CD8-positive, alpha-beta memory T cell (primary cell): ENCODE data around the gene KLRC3. TPM values are rescaled to one million over a fixed set of nuclear protein-coding genes. Genes with fewer than 3 reads are reported as not detected.
"Not testable (repeated sequence)": the region's sequence is repeated elsewhere in the genome, so short reads cannot be mapped to it uniquely, and the experiment has no call there.

Experiments
- CTCF ChIA-PET: fragments of 350-600 bp; sonication (Branson Sonifier 250); formaldehyde crosslinking; loops from one replicate; lab custom pipeline; 2021; ENCODE audit warnings: antibody characterized with exemption; lab: Charles Lee
- POLR2A ChIA-PET: fragments of 350-600 bp; sonication (Branson Sonifier 250); formaldehyde crosslinking; loops from one replicate; lab custom pipeline; 2021; ENCODE audit warnings: antibody characterized with exemption; lab: Charles Lee
- DNase-seq, 5 donors: peaks; one replicate each; pipeline versions ENCODE4 v3.0.0 to v3.0.0-alpha.2; 2020 to 2022; ENCODE audit warnings: mixed read lengths in 1 of 5
- H3K27ac ChIP-seq: one replicate; pipeline ENCODE4 v1.7.0; 2013; ENCODE audit warnings: low read depth, mild to moderate bottlenecking, low read length, moderate library complexity
- H3K27me3 ChIP-seq: 2 replicates; pipeline ENCODE4 v1.7.0; 2013; ENCODE audit warnings: low read length, mild to moderate bottlenecking; ENCODE audit not compliant: insufficient read depth, poor library complexity, severe bottlenecking
- H3K36me3 ChIP-seq: 2 replicates; pipeline ENCODE4 v1.7.0; 2013; ENCODE audit warnings: mild to moderate bottlenecking, low read length, moderate library complexity; ENCODE audit not compliant: insufficient read depth
- H3K4me1 ChIP-seq: 2 replicates; pipeline ENCODE4 v1.7.0; 2013; ENCODE audit warnings: mild to moderate bottlenecking, low read length, moderate library complexity; ENCODE audit not compliant: insufficient read depth
- H3K4me3 ChIP-seq: 2 replicates; pipeline ENCODE4 v1.7.0; 2013; ENCODE audit warnings: mild to moderate bottlenecking, low read length
- H3K9me3 ChIP-seq: 2 replicates; pipeline ENCODE4 v1.7.0; 2013; ENCODE audit warnings: mild to moderate bottlenecking, low read length
- H3K27ac Mint-ChIP-seq, 8 donors: one replicate each; pipeline ENCODE4 v1.8.0; 2020 to 2021; ENCODE audit warnings: mixed read lengths in 8 of 8, mild to moderate bottlenecking in 6 of 8, inconsistent platforms in 3 of 8, moderate library complexity in 3 of 8
- H3K27me3 Mint-ChIP-seq, 2 donors: one replicate each; pipeline ENCODE4 v1.8.0; 2020 to 2021; ENCODE audit warnings: mixed read lengths in 2 of 2, mild to moderate bottlenecking in 1 of 2, moderate library complexity in 1 of 2
- H3K36me3 Mint-ChIP-seq, 3 donors: one replicate each; pipeline ENCODE4 v1.8.0; 2020 to 2021; ENCODE audit warnings: mixed read lengths in 3 of 3, inconsistent platforms in 1 of 3, mild to moderate bottlenecking in 1 of 3
- H3K4me1 Mint-ChIP-seq, 3 donors: one replicate each; pipeline ENCODE4 v1.8.0; 2020 to 2021; ENCODE audit warnings: mixed read lengths in 3 of 3, inconsistent platforms in 1 of 3, mild to moderate bottlenecking in 1 of 3
- H3K4me3 Mint-ChIP-seq, 7 donors: one replicate each; pipeline ENCODE4 v1.8.0; 2020 to 2021; ENCODE audit warnings: mixed read lengths in 7 of 7, mild to moderate bottlenecking in 6 of 7, moderate library complexity in 4 of 7, inconsistent platforms in 2 of 7
- H3K9me3 Mint-ChIP-seq, 5 donors: one replicate each; pipeline ENCODE4 v1.8.0; 2020 to 2022; ENCODE audit warnings: mixed read lengths in 5 of 5, mild to moderate bottlenecking in 3 of 5, moderate library complexity in 2 of 5, inconsistent platforms in 1 of 5
- polyA plus RNA-seq: library from polyadenylated mRNA; unstranded; fragments of 300-500 nt; fragmentation: Illumina TruSeq; gene quantifications from one replicate; pipeline ENCODE4 v1.2.3, GENCODE V29; 2021
- total RNA-seq, 2 experiments: library from RNA; stranded (reverse); gene quantifications; one replicate each; pipeline ENCODE4 v1.2.3, GENCODE V29; 2021

Gene KLRC3
- total and polyA plus RNA-seq, 3 experiments from 2014 or later, result 3.0 to 7.1 (median 3.2) TPM

- ChIA-PET CTCF (interaction anchor here (1.2 kb wide), 1 partner anchor 35 kb away, joined by 4 read pairs; no protein-coding TSS in a partner anchor), POLR2A (interaction anchor here (0.6 kb wide), 1 partner anchor 62 kb away, joined by 4 read pairs; no protein-coding TSS in a partner anchor)
- H3K9me3 ChIP-seq, result no peaks in the 10 kb centered on the region
- no peak overlapping the region for H3K27ac ChIP-seq
- peak overlapping the region; percentile 11 for H3K4me3 ChIP-seq
- peak in 1 of 5 donors; percentile 39 for DNase-seq
- no peaks in the 10 kb centered on the region for H3K27me3 ChIP-seq
- Mint-ChIP-seq H3K27ac (peak overlapping the region; percentile 23 to 87 (median 68)), H3K36me3 (peaks cover 10 to 61% (median 23%) of the 10 kb centered on the region in 3 donors), H3K4me3 (peak overlapping the region; percentile 44 to 87 (median 70)), H3K9me3 (no peaks in the 10 kb centered on the region), H3K4me1 (peaks cover 38 to 66% (median 60%) of the 10 kb centered on the region in 3 donors), H3K27me3 (no peaks in the 10 kb centered on the region)
- peaks cover 6% of the 10 kb centered on the region for H3K4me1 ChIP-seq
- no peaks in the 10 kb centered on the region for H3K36me3 ChIP-seq
Measured at GRCh38 chr12:10400829-10401228, 19.6 kb downstream of the KLRC3 start.

- Mint-ChIP-seq H3K36me3 (peaks cover 4 to 47% (median 7%) of the 10 kb centered on the region in 3 donors), H3K27ac (peak overlapping the region; percentile 68 to 91 (median 84)), H3K27me3 (no peaks in the 10 kb centered on the region), H3K4me3 (peak overlapping the region; percentile 67 to 88 (median 80)), H3K4me1 (peaks cover 64 to 85% (median 81%) of the 10 kb centered on the region in 3 donors), H3K9me3 (no peaks in the 10 kb centered on the region)
- peak overlapping the region; percentile 14 for H3K27ac ChIP-seq
- DNase-seq, result peak in 1 of 5 donors; percentile 52
- H3K9me3 ChIP-seq, result no peaks in the 10 kb centered on the region
- H3K27me3 ChIP-seq, result no peaks in the 10 kb centered on the region
- ChIA-PET CTCF (interaction anchor here (4.4 kb wide), 1 partner anchor 14 kb away, joined by 16 read pairs; no protein-coding TSS in a partner anchor), POLR2A (interaction anchor here (1.0 to 4.3 kb wide), 7 partner anchors 11 to 162 kb away, joined by 3 to 30 read pairs (median 6); no protein-coding TSS in a partner anchor)
- peaks cover 29% of the 10 kb centered on the region for H3K4me1 ChIP-seq
- H3K36me3 ChIP-seq, result no peaks in the 10 kb centered on the region
- H3K4me3 ChIP-seq, result no peak overlapping the region
Measured at GRCh38 chr12:10398168-10398567, 22.2 kb downstream of the KLRC3 start.

GRCh38 chr12:10397296-10397695 lies 23.1 kb downstream of the KLRC3 start:
- peak overlapping the region; percentile 11 for H3K4me3 ChIP-seq
- Mint-ChIP-seq H3K36me3 (peaks cover 4 to 45% (median 4%) of the 10 kb centered on the region in 3 donors), H3K27me3 (no peaks in the 10 kb centered on the region), H3K27ac (peak overlapping the region; percentile 68 to 91 (median 82)), H3K9me3 (no peaks in the 10 kb centered on the region), H3K4me3 (peak overlapping the region; percentile 67 to 88 (median 80)), H3K4me1 (peaks cover 70 to 90% (median 85%) of the 10 kb centered on the region in 3 donors)
- peak overlapping the region; percentile 99 for H3K27ac ChIP-seq
- ChIA-PET CTCF (interaction anchor here (1.2 to 4.4 kb wide), 3 partner anchors 8 to 156 kb away, joined by 3 to 16 read pairs (median 4); no protein-coding TSS in a partner anchor), POLR2A (interaction anchor here (0.5 to 4.3 kb wide), 11 partner anchors 10 to 1761 kb away, joined by 3 to 30 read pairs (median 4); no protein-coding TSS in a partner anchor)
- no peaks in the 10 kb centered on the region for H3K9me3 ChIP-seq
- no peaks in the 10 kb centered on the region for H3K36me3 ChIP-seq
- H3K4me1 ChIP-seq, result peaks cover 38% of the 10 kb centered on the region
- DNase-seq, result peak in 3 of 5 donors; percentile 41 to 62 (median 45)
- H3K27me3 ChIP-seq, result no peaks in the 10 kb centered on the region

GRCh38 chr12:10396176-10396575 lies 24.2 kb downstream of the KLRC3 start:
- H3K36me3 Mint-ChIP-seq, result peaks cover 3 to 34% (median 4%) of the 10 kb centered on the region in 3 donors
- not testable (repeated sequence) for H3K27me3 Mint-ChIP-seq, H3K9me3 Mint-ChIP-seq, H3K36me3 ChIP-seq, H3K9me3 ChIP-seq, H3K4me3 ChIP-seq, DNase-seq, H3K27me3 ChIP-seq
- Histone ChIP-seq H3K4me1 (peaks cover 44% of the 10 kb centered on the region), H3K27ac (peak overlapping the region; percentile 99)
- CTCF ChIA-PET, result interaction anchor here (1.0 to 4.4 kb wide), 6 partner anchors 9 to 168 kb away, joined by 3 to 16 read pairs (median 4); no protein-coding TSS in a partner anchor
- H3K27ac Mint-ChIP-seq, result peak overlapping the region; percentile 97 to 100 (median 98)
- POLR2A ChIA-PET, result interaction anchor here (0.6 to 4.3 kb wide), 9 partner anchors 9 to 163 kb away, joined by 3 to 30 read pairs (median 5); partner anchors contain the start of gene KLRC4
- H3K4me3 Mint-ChIP-seq, result peak overlapping the region; percentile 33 to 87 (median 77)
- H3K4me1 Mint-ChIP-seq, result peaks cover 74 to 88% (median 81%) of the 10 kb centered on the region in 3 donors

GRCh38 chr12:10395390-10395998 lies 24.9 kb downstream of the KLRC3 start:
- peak in 3 of 5 donors; percentile 52 to 84 (median 79) for DNase-seq
- peak overlapping the region; percentile 56 for H3K4me3 ChIP-seq
- H3K27ac Mint-ChIP-seq, result peak overlapping the region; percentile 97 to 100 (median 98)
- peaks cover 44% of the 10 kb centered on the region for H3K4me1 ChIP-seq
- no peaks in the 10 kb centered on the region for H3K27me3 Mint-ChIP-seq
- CTCF ChIA-PET, result interaction anchor here (1.0 to 4.4 kb wide), 6 partner anchors 10 to 169 kb away, joined by 3 to 16 read pairs (median 4); no protein-coding TSS in a partner anchor
- peak overlapping the region; percentile 99 for H3K27ac ChIP-seq
- peak overlapping the region; percentile 75 to 87 (median 77) for H3K4me3 Mint-ChIP-seq
- H3K9me3 ChIP-seq, result no peaks in the 10 kb centered on the region
- peaks cover 70 to 83% (median 77%) of the 10 kb centered on the region in 3 donors for H3K4me1 Mint-ChIP-seq
- H3K36me3 ChIP-seq, result no peaks in the 10 kb centered on the region
- peaks cover 0 to 30% (median 4%) of the 10 kb centered on the region in 3 donors for H3K36me3 Mint-ChIP-seq
- POLR2A ChIA-PET, result interaction anchor here (0.6 to 4.3 kb wide), 9 partner anchors 9 to 164 kb away, joined by 3 to 30 read pairs (median 5); partner anchors contain the start of gene KLRC4
- no peaks in the 10 kb centered on the region for H3K9me3 Mint-ChIP-seq
- H3K27me3 ChIP-seq, result no peaks in the 10 kb centered on the region

- CTCF ChIA-PET, result interaction anchor here (1.2 to 4.4 kb wide), 5 partner anchors 9 to 169 kb away, joined by 3 to 16 read pairs (median 4); no protein-coding TSS in a partner anchor
- not testable (repeated sequence) for H3K36me3 ChIP-seq, H3K27me3 Mint-ChIP-seq, H3K27me3 ChIP-seq, H3K4me3 ChIP-seq, H3K9me3 Mint-ChIP-seq, H3K9me3 ChIP-seq
- POLR2A ChIA-PET, result interaction anchor here (0.7 to 4.3 kb wide), 8 partner anchors 8 to 165 kb away, joined by 3 to 30 read pairs (median 4); no protein-coding TSS in a partner anchor
- Mint-ChIP-seq H3K4me3 (peak overlapping the region; percentile 75 to 87 (median 77)), H3K4me1 (peaks cover 70 to 85% (median 74%) of the 10 kb centered on the region in 3 donors), H3K36me3 (peaks cover 0 to 25% (median 4%) of the 10 kb centered on the region in 3 donors), H3K27ac (peak overlapping the region; percentile 97 to 100 (median 98))
- peak; percentile 38 to 88 (median 78) for DNase-seq
- H3K27ac ChIP-seq, result peak overlapping the region; percentile 99
- peaks cover 39% of the 10 kb centered on the region for H3K4me1 ChIP-seq
Measured at GRCh38 chr12:10394531-10395152, 25.8 kb downstream of the KLRC3 start.

GRCh38 chr12:10393291-10393690 lies 27.1 kb downstream of the KLRC3 start:
- H3K9me3 ChIP-seq, result no peaks in the 10 kb centered on the region
- Mint-ChIP-seq H3K27ac (peak overlapping the region; percentile 86 to 99 (median 98)), H3K4me1 (peaks cover 64 to 78% (median 66%) of the 10 kb centered on the region in 3 donors), H3K36me3 (peaks cover 0 to 32% (median 11%) of the 10 kb centered on the region in 3 donors), H3K9me3 (no peaks in the 10 kb centered on the region), H3K27me3 (no peaks in the 10 kb centered on the region), H3K4me3 (peak overlapping the region; percentile 2 to 56 (median 46))
- no peak overlapping the region for H3K27ac ChIP-seq
- no peaks in the 10 kb centered on the region for H3K36me3 ChIP-seq
- H3K4me3 ChIP-seq, result peak overlapping the region; percentile 20
- no peak for DNase-seq
- POLR2A ChIA-PET, result interaction anchor here (1.0 to 1.5 kb wide), 6 partner anchors 12 to 28 kb away, joined by 3 to 9 read pairs (median 4); no protein-coding TSS in a partner anchor
- H3K27me3 ChIP-seq, result no peaks in the 10 kb centered on the region
- CTCF ChIA-PET, result interaction anchor here (1.2 to 3.5 kb wide), 2 partner anchors 27 to 157 kb away, joined by 4 to 24 read pairs; no protein-coding TSS in a partner anchor
- peaks cover 39% of the 10 kb centered on the region for H3K4me1 ChIP-seq
